GM12878 (cell line): Measurements from ENCODE around the gene NECTIN2. TPM values are rescaled to one million over a fixed set of nuclear protein-coding genes. Genes with fewer than 3 reads are reported as not detected.
"Not testable (repeated sequence)": the region's sequence is repeated elsewhere in the genome, so short reads cannot be mapped to it uniquely, and the experiment has no call there.

Experiments
- ATAC-seq: fragments of 200-7000 bp; cut with Tn5 transposase; 3 replicates; pipeline ENCODE4 v1.9.1; 2020; ENCODE audit warnings: mild to moderate bottlenecking, moderate library complexity
- BruUV-seq: library from RNA; stranded (reverse); fragments of 400-500 nt; replicated peaks from 2 replicates; lab custom pipeline; 2021; lab: Mats Ljungman, UMichigan
- CTCF ChIA-PET: fragments of 300-600 bp; sonication (Branson Sonifier 250); formaldehyde crosslinking; extraction: SDS; loops from one replicate; lab custom pipeline; 2021; ENCODE audit warnings: inconsistent platforms; lab: Yijun Ruan, JAX
- POLR2A ChIA-PET: fragments of 350-600 bp; formaldehyde crosslinking; extraction: SDS; loops from one replicate; lab custom pipeline; 2021; ENCODE audit warnings: inconsistent platforms; lab: Charles Lee
- RAD21 ChIA-PET: fragments of 300-600 bp; sonication (Branson Sonifier 250); formaldehyde crosslinking; loops from one replicate; lab custom pipeline; 2023; ENCODE audit warnings: antibody characterized with exemption; ENCODE audit not compliant: unreplicated experiment; lab: Charles Lee
- SMC1A ChIA-PET: fragments of 300-600 bp; sonication (Branson Sonifier 250); formaldehyde crosslinking; loops from one replicate; lab custom pipeline; 2023; ENCODE audit not compliant: unreplicated experiment, uncharacterized antibody; lab: Charles Lee
- DNase-seq: peaks from one replicate; pipeline ENCODE4 v3.0.0-alpha.2; 2011; ENCODE audit warnings: low read depth, low spot score
- FAIRE-seq: peaks from 3 replicates; lab custom pipeline; 2011; peaks lifted over from hg19 to GRCh38; lab: Jason Lieb, UNC
- H2AFZ ChIP-seq: 2 replicates; pipeline ENCODE4 v1.6.0; 2011; ENCODE audit warnings: low read depth, low read length, control low read depth; ENCODE audit not compliant: control insufficient read depth
- H3K27ac ChIP-seq: 2 replicates; pipeline ENCODE4 v1.5.1; 2011; ENCODE audit warnings: control low read depth; ENCODE audit not compliant: control insufficient read depth, insufficient read depth
- H3K27me3 ChIP-seq, 2 experiments: replicated peaks in 1 of 2; 2 replicates each; pipeline versions ENCODE4 v1.6.0 to v1.6.1; 2011; ENCODE audit warnings: low read length in 1 of 2; ENCODE audit not compliant: control insufficient read depth in 2 of 2, insufficient read depth in 2 of 2
- H3K36me3 ChIP-seq, 2 experiments: 2 replicates each; pipeline ENCODE4 v1.5.1; 2011; ENCODE audit warnings: low read length in 1 of 2; ENCODE audit not compliant: control insufficient read depth in 2 of 2, insufficient read depth in 2 of 2
- H3K4me1 ChIP-seq: 2 replicates; pipeline ENCODE4 v1.6.1; 2011; ENCODE audit warnings: mild to moderate bottlenecking, low read length, moderate library complexity, mixed read lengths; ENCODE audit not compliant: control insufficient read depth, insufficient read depth
- H3K4me2 ChIP-seq: 2 replicates; pipeline ENCODE4 v1.6.0; 2011; ENCODE audit warnings: control low read depth; ENCODE audit not compliant: control insufficient read depth, insufficient read depth
- H3K4me3 ChIP-seq: fragments of 200-600 bp; sonication (generic); 2 replicates; pipeline ENCODE4 v1.5.1; 2016
- H3K79me2 ChIP-seq: 2 replicates; pipeline ENCODE4 v1.6.0; 2011; ENCODE audit warnings: low read length; ENCODE audit not compliant: control insufficient read depth, insufficient read depth
- H3K9ac ChIP-seq: 2 replicates; pipeline ENCODE4 v1.8.0; 2011; ENCODE audit warnings: low read length, control low read depth, mixed read lengths; ENCODE audit not compliant: control insufficient read depth, insufficient read depth
- H3K9me3 ChIP-seq: replicated peaks from 3 replicates; pipeline ENCODE4 v1.5.1; 2011; ENCODE audit warnings: mild to moderate bottlenecking, low read length; ENCODE audit not compliant: control insufficient read depth, insufficient read depth
- H4K20me1 ChIP-seq: 2 replicates; pipeline ENCODE4 v1.6.0; 2011; ENCODE audit not compliant: control insufficient read depth, insufficient read depth
- ATF7 ChIP-seq: fragments of 450-650 bp; IDR thresholded peaks from 2 replicates; pipeline ENCODE4 v1.6.1; 2016; ENCODE audit warnings: low read depth, mild to moderate bottlenecking
- BHLHE40 ChIP-seq, 2 experiments: fragments of 450-650 bp in 1 of 2; IDR thresholded peaks; 2 replicates each; pipeline ENCODE4 v1.6.1; 2011 to 2017; ENCODE audit warnings: low read depth in 2 of 2, borderline replicate concordance in 1 of 2, improper control_type of control experiment in 1 of 2, low read length in 1 of 2, mild to moderate bottlenecking in 1 of 2
- CEBPB ChIP-seq, 2 experiments: fragments of 150-350 bp in 1 of 2; IDR thresholded peaks; 2 replicates each; pipeline ENCODE4 v1.6.1; 2012 to 2014; ENCODE audit warnings: low read depth in 2 of 2, low read length in 2 of 2, borderline replicate concordance in 1 of 2, inconsistent platforms in 1 of 2
- CREB1 ChIP-seq: IDR thresholded peaks from 2 replicates; pipeline ENCODE4 v1.6.1; 2012; ENCODE audit warnings: low read depth, mild to moderate bottlenecking, inconsistent platforms
- CREM ChIP-seq: IDR thresholded peaks from 2 replicates; pipeline ENCODE4 v1.6.1; 2014; ENCODE audit warnings: antibody characterized with exemption, low read depth
- EED ChIP-seq: sonication (generic); IDR thresholded peaks from 2 replicates; pipeline ENCODE4 v1.6.1; 2016; ENCODE audit warnings: antibody characterized with exemption, low read depth
- IRF3 ChIP-seq: fragments of 450-650 bp; IDR thresholded peaks from 2 replicates; pipeline ENCODE4 v1.6.1; 2014; ENCODE audit warnings: mild to moderate bottlenecking
- KLF5 ChIP-seq: fragments of 450-650 bp; IDR thresholded peaks from 2 replicates; pipeline ENCODE4 v1.6.1; 2014; ENCODE audit warnings: mild to moderate bottlenecking; ENCODE audit not compliant: partially characterized antibody
- MTA2 ChIP-seq: fragments of 450-650 bp; IDR thresholded peaks from 2 replicates; pipeline ENCODE4 v1.6.1; 2016; ENCODE audit warnings: low read depth, mild to moderate bottlenecking, moderate library complexity
- NBN ChIP-seq: fragments of 450-650 bp; IDR thresholded peaks from 2 replicates; pipeline ENCODE4 v1.6.1; 2016
- NFYB ChIP-seq: IDR thresholded peaks from 2 replicates; pipeline ENCODE4 v1.6.1; 2011; ENCODE audit warnings: low read depth, mild to moderate bottlenecking, low read length, improper control_type of control experiment, moderate library complexity; ENCODE audit not compliant: insufficient read depth
- NR2F1 ChIP-seq: fragments of 450-650 bp; conservative IDR thresholded peaks from 2 replicates; pipeline ENCODE4 v1.6.1; 2017; ENCODE audit warnings: mild to moderate bottlenecking
- NRF1 ChIP-seq: conservative IDR thresholded peaks from 2 replicates; pipeline ENCODE4 v1.6.1; 2011; ENCODE audit warnings: mild to moderate bottlenecking, low read depth, low read length, improper control_type of control experiment
- RFX5 ChIP-seq: IDR thresholded peaks from 2 replicates; pipeline ENCODE4 v1.6.1; 2011; ENCODE audit warnings: low read depth, low read length, improper control_type of control experiment
- SP1 ChIP-seq: IDR thresholded peaks from one replicate; pipeline ENCODE4 v1.6.1; 2011; ENCODE audit warnings: low read depth, low read length
- WGBS: methylation state at CpG from one replicate; pipeline ENCODE4 v1.1.6; 2016; ENCODE audit warnings: low lambda C conversion rate; ENCODE audit not compliant: insufficient replicate concordance, insufficient coverage; ENCODE audit errors: missing lambda C conversion rate; 5-methylcytosine and 5-hydroxymethylcytosine counted together
- in situ Hi-C: fragments of 300-500 bp; cut with MboI; formaldehyde crosslinking; loops from 9 replicates; pipeline ENCODE4 v1.14.3; 2018; ENCODE audit warnings: mixed read lengths
- intact Hi-C: fragments of 100-400 bp; cut with micrococcal nuclease; formaldehyde crosslinking; loops from one replicate; pipeline ENCODE4 v1.14.2; 2022; ENCODE audit not compliant: unreplicated experiment
- polyA plus RNA-seq, 11 experiments: library from polyadenylated mRNA; depleted of rRNA in 4 of 11; unstranded in 6 of 11; stranded (reverse) in 5 of 11; fragments of >200 nt; fragmentation: Nextera tagmentation in 4 of 11; fragmentation: Illumina TruSeq in 1 of 11; extraction: Ambion mirVana in 4 of 11; extraction: Trizol in 1 of 11; gene quantifications; 1 replicate in 1 of 11; 2 replicates in 10 of 11; pipeline versions ENCODE4 v1.2.1 to v1.2.3, GENCODE V29; 2011 to 2016; ENCODE audit warnings: inconsistent platforms in 2 of 11, missing spikeins in 2 of 11, low read depth in 1 of 11
- total RNA-seq, 4 experiments: library from RNA; depleted of rRNA in 3 of 4; stranded (reverse); fragments of >200 nt in 3 of 4; fragmentation: Illumina TruSeq in 1 of 4; extraction: Trizol in 1 of 4; gene quantifications; 2 replicates each; pipeline versions ENCODE4 v1.2.1 to v1.2.3, GENCODE V29; 2013 to 2021

The NECTIN2 gene
- total and polyA plus RNA-seq, 10 of the 15 experiments (the other 5 are each of a cell fraction or from before 2014, with no cell fraction given), result 0.05 to 0.36 (median 0.26) TPM; not detected in 5

DNA sequence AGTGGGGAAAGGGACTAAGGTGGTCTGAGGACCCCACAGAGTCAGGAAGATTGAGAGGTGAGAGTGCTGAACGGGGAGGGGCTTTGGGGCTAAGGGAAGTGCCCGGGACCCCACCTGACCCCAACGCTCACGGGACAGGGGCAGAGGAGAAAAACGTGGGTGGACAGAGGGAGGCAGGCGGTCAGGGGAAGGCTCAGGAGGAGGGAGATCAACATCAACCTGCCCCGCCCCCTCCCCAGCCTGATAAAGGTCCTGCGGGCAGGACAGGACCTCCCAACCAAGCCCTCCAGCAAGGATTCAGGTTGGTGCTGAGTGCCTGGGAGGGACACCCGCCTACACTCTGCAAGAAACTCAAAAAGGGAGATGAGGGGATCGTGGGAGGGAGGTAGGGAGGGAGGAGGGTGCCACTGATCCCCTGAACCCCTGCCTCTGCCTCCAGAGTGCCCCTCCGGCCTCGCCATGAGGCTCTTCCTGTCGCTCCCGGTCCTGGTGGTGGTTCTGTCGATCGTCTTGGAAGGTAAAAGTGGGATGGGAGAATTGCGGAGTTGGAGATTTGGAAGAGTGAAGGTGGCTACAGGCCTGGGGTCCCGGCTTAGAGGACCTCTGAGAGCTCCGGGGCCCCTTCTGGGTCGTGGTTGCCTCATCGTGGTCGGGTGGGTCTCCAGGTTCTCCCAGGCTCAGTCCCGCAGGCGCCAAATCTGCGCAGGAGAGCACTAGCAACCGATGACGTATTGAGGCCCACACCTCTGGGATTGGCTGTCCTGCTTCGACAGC, 68.5 kb downstream of the NECTIN2 start, which contains the start of gene APOC1:
APOC1 (plus strand) TSS at position 176 of the 774 bp plus-strand sequence; CDS start at position 460, 284 bp downstream.
- 6% methylated on average over 22 of the region's 28 CpGs for WGBS
- in situ Hi-C loops, intact Hi-C loops, H3K27me3 ChIP-seq, H3K79me2 ChIP-seq, H3K4me1 ChIP-seq, H3K9me3 ChIP-seq, H4K20me1 ChIP-seq, SMC1A ChIA-PET, H3K36me3 ChIP-seq, BruUV-seq: not testable (repeated sequence)
- DNase-seq (peak; percentile 40), ATAC-seq (peak; percentile 98), FAIRE-seq (peak; percentile 80)
- H3K4me3 ChIP-seq, result peak within 1 kb of the TSS; percentile 64
- ChIA-PET RAD21 (interaction anchor here (0.7 kb wide), 1 partner anchor 273 kb away, joined by 4 read pairs; no protein-coding TSS in a partner anchor), CTCF (interaction anchor here (1.0 to 1.4 kb wide), 2 partner anchors 9 to 11 kb away, joined by 3 read pairs; partner anchors contain the start of gene APOE), POLR2A (interaction anchor here (0.6 kb wide), 1 partner anchor 169 kb away, joined by 3 read pairs; no protein-coding TSS in a partner anchor)
- peak within 1 kb of the TSS; percentile 76 for H3K4me2 ChIP-seq
- peak within 1 kb of the TSS; percentile 32 for H3K9ac ChIP-seq
- peak; percentile 24 to 40; a peak in 1 of 4 replicates for TF ChIP-seq BHLHE40 (IDR thresholded peaks at IDR 0.05; ENCODE audit: borderline replicate concordance in 1 of 2, low read depth in 2 of 2, low read length in 1 of 2)
- 0 out of 2 replicates have a peak, but pooled peaks have one; percentile 5 for TF ChIP-seq NR2F1
- TF ChIP-seq IRF3, result 0 out of 2 replicates have a peak, but pooled peaks have one; percentile 47
- TF ChIP-seq NBN, result 0 out of 2 replicates have a peak, but pooled peaks have one; percentile 66
- TF ChIP-seq CREB1, result peak; percentile 95
- TF ChIP-seq CEBPB (IDR thresholded peaks at IDR 0.05; ENCODE audit: borderline replicate concordance in 1 of 2, low read depth in 2 of 2, low read length in 2 of 2), result peak in 1 of 2 experiments; percentile 83; a peak in 1 of 4 replicates
- peak; percentile 97 for TF ChIP-seq NFYB
- TF ChIP-seq KLF5, result peak; percentile 27
- TF ChIP-seq NRF1, result 0 out of 2 replicates have a peak, but pooled peaks have one; percentile 4
- TF ChIP-seq CREM, result peak; percentile 97
- TF ChIP-seq MTA2, result 0 out of 2 replicates have a peak, but pooled peaks have one; percentile 17
- peak; percentile 63 for TF ChIP-seq SP1
- peak; percentile 89 for TF ChIP-seq ATF7
- peak; percentile 98 for TF ChIP-seq RFX5
- TF ChIP-seq EED, result 0 out of 2 replicates have a peak, but pooled peaks have one; percentile 32
- peak within 1 kb of the TSS; percentile 83 for H2AFZ ChIP-seq
- 0 out of 2 replicates have a peak within 1 kb of the TSS, but pooled peaks have one; percentile 38 for H3K27ac ChIP-seq
